GM18858 (cell line): Measurements from ENCODE around the gene OR2A1.
"Not testable (repeated sequence)": the region's sequence is repeated elsewhere in the genome, so short reads cannot be mapped to it uniquely, and the experiment has no call there.

Experiments
- ATAC-seq: cut with Tn5 transposase; IDR thresholded peaks from one replicate; pipeline ENCODE4 v1.9.1; 2021; ENCODE audit not compliant: unreplicated experiment

OR2A1 gene

GRCh38 chr7:144321677-144322206 lies 9.5 kb downstream of the OR2A1 start:
- ATAC-seq: not testable (repeated sequence)

GRCh38 chr7:144323359-144323758 lies 11.1 kb downstream of the OR2A1 start:
- not testable (repeated sequence) for ATAC-seq

GRCh38 chr7:144325868-144326267 lies 13.6 kb downstream of the OR2A1 start:
- ATAC-seq: not testable (repeated sequence)

- not testable (repeated sequence) for ATAC-seq
These were observed 17.8 kb downstream of the OR2A1 start for GRCh38 chr7:144330044-144330443.

GRCh38 chr7:144331221-144331995 lies 19.2 kb downstream of the OR2A1 start:
- ATAC-seq: not testable (repeated sequence)

GRCh38 chr7:144331996-144332288 lies 19.7 kb downstream of the OR2A1 start:
- ATAC-seq: not testable (repeated sequence)

GRCh38 chr7:144348625-144349024 lies 36.4 kb downstream of the OR2A1 start:
- peak; percentile 28 for ATAC-seq

- ATAC-seq: not testable (repeated sequence)
These were observed 39.4 kb downstream of the OR2A1 start for GRCh38 chr7:144351667-144352066.

- peak; percentile 55 for ATAC-seq
These were observed 43.1 kb downstream of the OR2A1 start, which contains the start of gene ARHGEF5 for GRCh38 chr7:144355176-144355822. Gene ARHGEF5, plus strand, starts transcription at chr7:144355402. Its CDS starts 7,268 bp downstream, at chr7:144362670.

GRCh38 chr7:144356185-144356584 lies 44.0 kb downstream of the OR2A1 start:
- not testable (repeated sequence) for ATAC-seq

GRCh38 chr7:144356860-144357259 lies 44.6 kb downstream of the OR2A1 start:
- not testable (repeated sequence) for ATAC-seq

GRCh38 chr7:144362061-144362460 lies 49.8 kb downstream of the OR2A1 start:
- ATAC-seq: not testable (repeated sequence)

- not testable (repeated sequence) for ATAC-seq
These were observed 53.3 kb downstream of the OR2A1 start for GRCh38 chr7:144365523-144365922.

- not testable (repeated sequence) for ATAC-seq
These were observed 55.0 kb downstream of the OR2A1 start for GRCh38 chr7:144367250-144367649.

- ATAC-seq: not testable (repeated sequence)
These were observed 57.0 kb downstream of the OR2A1 start for GRCh38 chr7:144369221-144369620.
